RWPE1 (cell line): ENCODE measurements around the gene AGBL1.

Source experiments
- CTCF ChIA-PET: fragments of 350-600 bp; sonication (Branson Sonifier 250); formaldehyde crosslinking; extraction: SDS; loops from one replicate; lab custom pipeline; 2021; lab: Yijun Ruan, JAX
- POLR2A ChIA-PET: fragments of 400-600 bp; formaldehyde crosslinking; extraction: SDS; loops from one replicate; lab custom pipeline; 2020; ENCODE audit warnings: antibody characterized with exemption; ENCODE audit not compliant: low non-redundant PET; lab: Yijun Ruan, JAX
- DNase-seq: peaks from one replicate; pipeline ENCODE4 v3.0.0; 2012; ENCODE audit warnings: low spot score
- H3K27ac ChIP-seq: fragments of 450-650 bp; 2 replicates; pipeline ENCODE4 v1.5.1; 2017
- TF ChIP-seq, protein P1 (sequence below): fragments of 450-650 bp; conservative IDR thresholded peaks from 2 replicates; pipeline ENCODE4 v1.5.1; 2017; ENCODE audit warnings: low read depth, mild to moderate bottlenecking

AGBL1 gene

DNA sequence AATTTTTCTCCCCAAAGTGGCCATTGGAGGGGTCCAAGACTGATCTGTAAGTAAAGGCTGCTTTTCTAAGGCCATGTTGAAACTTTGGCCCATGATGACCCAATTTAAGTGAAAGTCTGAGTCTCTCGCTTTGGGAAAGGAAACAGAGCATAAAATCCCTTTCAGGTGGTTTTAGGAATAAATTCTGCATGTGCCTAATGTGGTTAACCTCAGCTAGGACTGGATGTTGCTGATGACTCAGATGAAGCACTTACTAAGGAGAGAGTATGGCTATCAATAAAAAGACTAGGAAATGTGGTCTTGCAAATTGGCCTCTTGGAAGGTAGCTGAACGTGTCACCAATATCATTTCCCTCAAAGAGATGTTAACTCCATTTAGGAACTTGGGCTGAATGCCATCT, 458.5 kb downstream of the AGBL1 start:
- ChIA-PET CTCF (interaction anchor here (0.8 kb wide), 1 partner anchor 307 kb away, joined by 3 read pairs; no protein-coding TSS in a partner anchor), POLR2A (no interaction called here)
- H3K27ac ChIP-seq: no peak overlapping the region
- TF ChIP-seq, protein P1, sequence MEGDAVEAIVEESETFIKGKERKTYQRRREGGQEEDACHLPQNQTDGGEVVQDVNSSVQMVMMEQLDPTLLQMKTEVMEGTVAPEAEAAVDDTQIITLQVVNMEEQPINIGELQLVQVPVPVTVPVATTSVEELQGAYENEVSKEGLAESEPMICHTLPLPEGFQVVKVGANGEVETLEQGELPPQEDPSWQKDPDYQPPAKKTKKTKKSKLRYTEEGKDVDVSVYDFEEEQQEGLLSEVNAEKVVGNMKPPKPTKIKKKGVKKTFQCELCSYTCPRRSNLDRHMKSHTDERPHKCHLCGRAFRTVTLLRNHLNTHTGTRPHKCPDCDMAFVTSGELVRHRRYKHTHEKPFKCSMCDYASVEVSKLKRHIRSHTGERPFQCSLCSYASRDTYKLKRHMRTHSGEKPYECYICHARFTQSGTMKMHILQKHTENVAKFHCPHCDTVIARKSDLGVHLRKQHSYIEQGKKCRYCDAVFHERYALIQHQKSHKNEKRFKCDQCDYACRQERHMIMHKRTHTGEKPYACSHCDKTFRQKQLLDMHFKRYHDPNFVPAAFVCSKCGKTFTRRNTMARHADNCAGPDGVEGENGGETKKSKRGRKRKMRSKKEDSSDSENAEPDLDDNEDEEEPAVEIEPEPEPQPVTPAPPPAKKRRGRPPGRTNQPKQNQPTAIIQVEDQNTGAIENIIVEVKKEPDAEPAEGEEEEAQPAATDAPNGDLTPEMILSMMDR: no peak
- no peak for DNase-seq

DNA sequence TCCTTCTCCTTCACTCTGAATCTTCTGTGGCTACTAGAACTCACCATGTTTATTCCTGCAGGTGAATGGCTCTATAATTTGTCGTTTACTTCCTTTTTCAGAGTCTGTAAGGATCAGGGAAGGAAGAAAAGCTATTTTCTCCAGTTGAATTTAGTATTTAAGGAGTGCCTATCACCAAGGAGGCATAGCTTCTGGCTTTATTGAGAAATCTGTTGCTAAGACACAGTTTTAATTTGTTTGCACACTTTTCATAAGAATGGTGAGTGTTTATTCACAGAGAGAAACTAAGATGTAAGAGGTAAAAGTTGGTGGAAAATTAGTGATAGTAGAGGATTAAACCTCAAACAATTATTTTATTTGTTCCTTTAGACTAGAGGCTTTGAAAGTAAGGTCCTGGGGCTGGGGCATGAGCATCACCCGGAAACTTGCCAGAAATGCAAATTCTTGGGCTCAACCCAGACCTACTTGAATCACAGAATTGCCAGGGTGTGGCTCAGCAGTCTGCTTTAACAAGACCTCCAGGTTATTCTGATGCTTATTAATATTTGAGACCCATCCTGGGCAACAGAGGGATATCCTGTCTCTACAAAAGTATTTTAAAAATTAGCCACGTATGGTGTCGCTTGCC, 461.3 kb downstream of the AGBL1 start:
- ChIA-PET POLR2A (no interaction called here), CTCF (interaction anchor here (0.7 kb wide), 1 partner anchor 16 kb away, joined by 3 read pairs; no protein-coding TSS in a partner anchor)
- H3K27ac ChIP-seq: no peak overlapping the region
- no peak for DNase-seq
- TF ChIP-seq, protein P1: no peak

DNA sequence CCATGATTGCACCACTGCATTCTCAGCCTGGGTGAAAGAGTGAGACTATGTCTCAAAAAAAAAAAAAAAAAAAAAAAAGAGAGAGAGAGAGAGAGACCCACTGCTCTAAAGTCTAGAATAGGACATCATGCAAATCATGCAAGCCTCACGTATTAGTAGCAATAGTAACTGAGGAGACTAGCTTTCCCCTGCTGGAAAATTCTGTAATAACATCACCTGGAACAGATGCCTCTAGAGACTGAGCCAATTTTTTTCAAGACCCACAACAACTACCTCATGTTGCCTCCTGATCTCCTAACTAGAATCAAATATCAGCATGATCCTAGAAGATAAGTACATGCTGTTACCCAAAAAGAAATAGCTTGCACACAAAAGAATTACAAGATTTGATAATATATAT, 461.9 kb downstream of the AGBL1 start:
- TF ChIP-seq, protein P1: no peak
- no peak for DNase-seq
- ChIA-PET POLR2A (no interaction called here), CTCF (no interaction called here)
- no peak overlapping the region for H3K27ac ChIP-seq

DNA sequence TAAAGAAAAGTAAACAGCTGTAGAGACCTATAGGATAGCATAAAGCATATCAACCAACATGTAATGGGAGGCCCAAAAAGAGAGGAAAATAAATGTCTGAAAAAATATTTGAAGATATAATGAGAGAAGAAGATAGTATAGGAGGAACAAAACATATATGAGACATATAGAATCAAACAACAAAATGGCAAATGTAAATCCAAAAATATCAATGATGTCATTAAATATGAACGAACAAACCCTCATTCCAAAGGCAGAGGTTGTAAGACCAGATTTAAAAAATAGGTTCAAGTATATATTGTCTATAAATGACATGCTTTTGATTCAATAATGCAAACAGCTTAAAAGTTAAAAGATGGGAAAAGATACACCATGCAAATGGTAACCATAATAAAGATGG, 470.4 kb downstream of the AGBL1 start:
- TF ChIP-seq, protein P1: no peak
- H3K27ac ChIP-seq: no peak overlapping the region
- no peak for DNase-seq
- POLR2A ChIA-PET: no interaction called here
- CTCF ChIA-PET: no interaction called here

DNA sequence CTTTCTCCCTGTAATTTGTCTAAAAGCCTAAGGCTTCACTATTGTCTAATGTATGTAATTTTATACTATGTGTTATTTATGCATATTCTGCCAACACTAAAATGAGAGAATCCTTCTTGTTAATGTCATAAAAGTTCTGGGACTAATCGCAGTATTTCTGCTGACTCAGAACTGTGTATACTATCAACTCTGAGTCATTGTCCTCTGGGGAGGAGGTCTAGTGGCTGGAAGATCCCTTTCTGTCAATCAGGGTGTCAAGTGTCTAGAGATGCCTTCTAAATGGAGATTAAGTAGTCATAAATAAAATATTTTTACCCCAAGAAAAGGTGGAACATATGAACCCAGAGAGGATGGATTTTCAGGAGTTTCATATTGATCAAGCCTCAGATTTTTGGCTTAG, 473.4 kb downstream of the AGBL1 start:
- ChIA-PET CTCF (no interaction called here), POLR2A (no interaction called here)
- TF ChIP-seq, protein P1: no peak
- no peak overlapping the region for H3K27ac ChIP-seq
- DNase-seq: no peak

DNA sequence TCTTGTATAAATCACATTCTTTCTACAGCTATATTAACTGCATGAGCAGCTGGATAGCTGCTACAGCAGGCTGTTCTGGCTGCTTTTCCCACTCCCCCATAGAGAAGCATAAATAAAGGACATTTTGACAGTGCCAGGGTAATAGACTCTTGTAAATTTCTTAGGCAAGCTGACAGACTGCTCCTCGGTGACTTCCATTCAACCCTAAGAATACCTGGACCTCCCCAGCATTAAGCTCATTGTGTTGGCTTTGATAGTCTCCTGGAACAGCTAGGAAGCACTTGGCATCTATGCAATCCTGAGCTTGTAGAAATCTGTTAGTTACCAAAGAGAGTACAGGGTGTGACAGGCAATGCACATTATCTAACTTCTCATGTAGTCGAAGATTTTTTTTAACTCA, 475.4 kb downstream of the AGBL1 start:
- POLR2A ChIA-PET: no interaction called here
- TF ChIP-seq, protein P1: no peak
- CTCF ChIA-PET: interaction anchor here (0.5 kb wide), 1 partner anchor 432 kb away, joined by 3 read pairs; no protein-coding TSS in a partner anchor
- no peak for DNase-seq
- H3K27ac ChIP-seq: no peak overlapping the region
